OCI-LY1 (cell line): ENCODE results near the gene MARS1.

ENCODE experiments used
- CTCF ChIP-seq: fragments of 200-600 bp; sonication (generic), shearing (Covaris generic); IDR thresholded peaks from 2 replicates; pipeline ENCODE4 v1.5.1; 2017; ENCODE audit warnings: mild to moderate bottlenecking, antibody characterized with exemption, low read length, moderate library complexity, mixed read lengths
- EZH2 ChIP-seq: fragments of 200-600 bp; sonication (generic), shearing (Covaris generic); IDR thresholded peaks from 2 replicates; pipeline ENCODE4 v1.8.0; 2017; ENCODE audit warnings: borderline replicate concordance, mixed run types, mild to moderate bottlenecking, antibody characterized with exemption, low read length, moderate library complexity, mixed read lengths

GRCh38 chr12:57553343-57554202, 65.7 kb downstream of the MARS1 start:
- TF ChIP-seq CTCF: no peak
- TF ChIP-seq EZH2: no peak
